ENCODE results near the gene MAPK8IP3.

Gene MAPK8IP3

DNA sequence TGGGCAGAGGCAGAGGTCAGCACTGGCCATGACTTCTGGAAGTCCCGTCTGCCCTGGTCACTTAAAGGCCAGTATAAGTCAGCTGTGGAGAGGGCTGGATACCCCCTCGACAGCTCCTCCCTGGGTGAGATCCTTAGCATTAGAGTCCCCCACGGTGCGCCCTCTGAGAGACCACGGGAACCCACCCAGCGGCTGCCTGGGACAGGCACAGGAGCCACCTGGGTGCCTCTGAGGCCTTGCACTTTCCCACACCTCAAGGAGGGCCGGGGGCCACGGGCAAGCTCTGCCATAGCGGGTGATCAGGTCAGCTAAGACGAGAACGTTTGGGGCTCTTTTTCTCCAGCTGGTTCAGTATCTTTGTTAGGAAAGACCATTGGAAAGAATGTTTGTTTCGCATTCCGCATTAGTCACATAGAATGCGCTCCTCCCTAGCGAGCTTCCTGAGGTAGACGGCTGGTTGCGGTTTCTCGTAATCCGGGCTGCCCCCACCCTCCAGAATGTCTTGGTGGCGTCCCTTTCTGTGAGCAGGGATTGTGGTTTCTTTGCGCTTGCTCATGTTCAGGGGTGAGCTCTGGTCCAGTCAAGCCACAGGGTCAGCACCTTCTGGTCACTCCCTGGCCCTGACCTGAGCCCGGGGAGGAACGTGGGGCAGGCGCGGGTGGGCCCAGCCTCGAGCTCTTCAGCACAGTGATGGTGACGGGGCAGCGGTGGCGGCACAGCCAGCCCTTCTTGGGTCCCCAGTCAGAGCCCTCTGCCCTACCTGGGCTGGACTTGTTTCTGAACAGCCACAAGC is 40.1 kb downstream of the MAPK8IP3 start:
- TF ChIP-seq Cebpa-rat (IDR thresholded peaks at IDR 0.05) = no peak
- Histone ChIP-seq H3K36me3 (peaks cover 99% of the 10 kb centered on the region), H3K9me3 (no peaks in the 10 kb centered on the region), H3K4me2 (peak overlapping the region; percentile 32; the same call in 1 of the 2 replicates), H4K20me1 (peaks cover 78% of the 10 kb centered on the region), H3K9ac (0 out of 2 replicates have a peak overlapping the region, but pooled peaks have one; percentile 32), H3K4me1 (peaks cover 12% of the 10 kb centered on the region), H3K27ac (peak overlapping the region; percentile 23; the same call in 1 of the 2 replicates), H3K27me3 (no peaks in the 10 kb centered on the region), H3K4me3 (no peak overlapping the region)

DNA sequence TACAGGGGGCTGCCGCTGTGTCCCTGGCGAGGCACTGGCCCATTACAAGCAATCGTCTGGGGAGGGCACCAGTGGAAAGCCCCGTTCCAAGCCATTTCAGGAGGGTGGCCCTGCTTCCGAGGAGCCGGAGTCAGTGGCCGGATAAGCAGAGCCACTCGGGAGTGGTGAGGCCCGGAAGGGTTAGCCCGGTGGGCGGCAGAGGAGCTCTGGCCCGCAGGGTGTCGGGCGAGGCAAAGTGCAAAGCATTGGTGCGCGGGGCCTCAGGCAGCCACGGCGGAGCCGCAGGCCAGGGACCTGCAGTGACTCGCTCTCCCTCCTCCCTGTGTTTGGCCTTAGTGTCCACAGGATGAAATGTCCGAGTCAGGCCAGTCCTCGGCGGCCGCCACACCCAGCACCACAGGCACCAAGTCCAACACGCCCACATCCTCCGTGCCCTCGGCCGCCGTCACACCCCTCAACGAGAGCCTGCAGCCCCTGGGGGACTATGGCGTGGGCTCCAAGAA is 40.7 kb downstream of the MAPK8IP3 start:
- Histone ChIP-seq H3K9me3 (no peaks in the 10 kb centered on the region), H3K4me3 (no peak overlapping the region), H3K9ac (no peak overlapping the region), H3K36me3 (peaks cover 99% of the 10 kb centered on the region), H3K4me1 (peaks cover 12% of the 10 kb centered on the region), H3K4me2 (no peak overlapping the region), H4K20me1 (peaks cover 78% of the 10 kb centered on the region), H3K27me3 (no peaks in the 10 kb centered on the region), H3K27ac (no peak overlapping the region)
- no peak for TF ChIP-seq Cebpa-rat (IDR thresholded peaks at IDR 0.05)

GRCh38 chr16:1747934-1748333 is 41.9 kb downstream of the MAPK8IP3 start:
- Histone ChIP-seq H4K20me1 (peaks cover 71% of the 10 kb centered on the region), H3K4me2 (no peak overlapping the region), H3K27ac (no peak overlapping the region), H3K4me3 (no peak overlapping the region), H3K4me1 (peaks cover 12% of the 10 kb centered on the region), H3K9ac (no peak overlapping the region), H3K27me3 (no peaks in the 10 kb centered on the region), H3K9me3 (no peaks in the 10 kb centered on the region), H3K36me3 (peaks cover 99% of the 10 kb centered on the region)
- TF ChIP-seq Cebpa-rat (IDR thresholded peaks at IDR 0.05) = no peak

DNA sequence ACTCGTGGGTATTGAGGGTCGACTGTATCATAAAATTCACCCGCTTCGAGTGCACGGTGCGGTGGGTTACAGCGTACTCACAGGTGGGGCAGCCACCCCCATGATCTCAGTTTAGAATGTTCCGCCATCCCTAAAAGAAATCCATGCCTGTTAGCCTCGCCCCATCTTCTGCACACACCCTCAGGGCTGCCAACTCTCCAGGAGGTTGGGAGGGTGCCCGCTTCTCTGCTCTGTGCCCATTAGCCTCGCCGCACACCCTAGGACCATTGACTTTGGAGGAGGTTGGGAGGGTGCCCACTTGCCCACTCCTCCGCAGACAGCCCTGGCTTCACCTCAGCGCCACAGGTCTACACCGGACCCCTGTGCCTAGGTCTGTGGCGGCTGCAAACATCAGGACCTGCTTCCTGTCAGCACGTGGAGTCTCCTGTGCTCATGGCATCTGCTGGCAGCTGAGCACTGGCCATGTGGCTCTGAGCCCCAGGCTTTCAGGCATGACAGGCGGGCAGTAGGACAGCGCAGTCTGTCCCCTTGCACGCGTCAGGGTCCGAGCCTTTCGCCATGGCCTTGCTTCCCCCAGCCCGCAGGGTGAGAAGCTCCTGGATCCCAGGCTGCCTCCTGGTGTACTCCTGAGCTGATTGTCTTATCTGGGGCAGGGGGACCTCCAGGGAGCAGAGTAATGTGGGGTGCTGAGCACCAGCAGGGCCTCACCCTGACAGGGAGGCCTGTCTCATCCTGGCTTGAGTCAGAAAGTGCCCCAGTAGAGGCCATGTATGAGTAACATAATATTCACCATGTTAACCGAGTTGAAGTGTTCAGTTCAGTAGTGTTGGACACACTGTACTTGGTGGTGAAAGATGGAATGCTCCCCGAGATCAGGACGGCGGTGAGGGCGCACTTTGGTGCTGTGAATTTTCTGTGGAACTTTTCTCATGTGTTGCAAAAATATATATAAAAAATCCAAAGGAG is 43.4 kb downstream of the MAPK8IP3 start:
- peaks cover 97% of the 10 kb centered on the region for H3K36me3 ChIP-seq
- no peaks in the 10 kb centered on the region for H3K27me3 ChIP-seq
- H3K9me3 ChIP-seq = no peaks in the 10 kb centered on the region
- H3K9ac ChIP-seq = no peak overlapping the region
- H3K4me2 ChIP-seq = no peak overlapping the region
- no peak overlapping the region for H3K4me3 ChIP-seq
- peaks cover 56% of the 10 kb centered on the region for H4K20me1 ChIP-seq
- peaks cover 12% of the 10 kb centered on the region for H3K4me1 ChIP-seq
- no peak for TF ChIP-seq Cebpa-rat (IDR thresholded peaks at IDR 0.05)
- no peak overlapping the region for H3K27ac ChIP-seq

DNA sequence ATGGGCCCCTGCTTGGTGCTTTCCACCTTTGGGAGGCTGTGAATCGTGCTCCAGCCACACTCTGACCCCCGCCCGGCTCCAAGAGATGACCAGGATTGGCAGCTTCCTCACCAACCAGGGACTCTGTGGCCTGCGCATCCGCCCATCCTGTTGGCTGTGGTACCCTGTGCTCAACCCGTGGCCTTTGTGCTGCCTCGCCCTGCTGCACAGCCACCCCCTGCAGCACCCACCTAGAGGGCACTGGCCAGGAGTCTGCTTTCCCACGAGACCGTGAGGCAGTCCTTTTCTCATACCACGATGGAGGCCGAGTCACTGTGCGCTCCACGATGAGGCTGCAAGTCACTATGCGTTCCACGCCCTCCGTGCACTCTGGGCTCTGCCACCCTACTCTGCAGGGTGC is 46.0 kb downstream of the MAPK8IP3 start:
- Histone ChIP-seq H3K4me3 (no peak overlapping the region), H4K20me1 (peaks cover 41% of the 10 kb centered on the region), H3K27me3 (no peaks in the 10 kb centered on the region), H3K9ac (no peak overlapping the region), H3K4me1 (peaks cover 3% of the 10 kb centered on the region), H3K36me3 (peaks cover 96% of the 10 kb centered on the region), H3K4me2 (no peak overlapping the region), H3K27ac (no peak overlapping the region), H3K9me3 (no peaks in the 10 kb centered on the region)
- no peak for TF ChIP-seq Cebpa-rat (IDR thresholded peaks at IDR 0.05)

DNA sequence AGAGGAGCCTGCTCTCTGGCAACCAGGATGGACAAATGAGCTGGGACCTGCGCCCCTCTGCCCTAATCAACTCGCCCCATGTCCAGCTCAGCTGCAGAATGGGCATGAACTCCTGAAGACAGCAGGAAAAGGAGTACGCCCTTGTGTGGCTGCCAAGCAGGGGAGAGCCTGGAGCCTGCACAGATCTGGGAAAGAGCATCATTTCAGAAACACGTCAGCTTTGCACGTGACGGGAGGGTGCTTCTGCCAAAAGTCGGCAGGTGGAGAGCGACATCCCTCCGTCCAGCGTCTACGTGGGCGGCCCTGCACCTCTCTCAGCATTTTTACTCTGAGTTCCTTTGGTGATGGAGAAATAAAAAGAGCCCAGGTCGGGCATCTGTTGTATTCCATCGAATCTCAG is 46.9 kb downstream of the MAPK8IP3 start:
- no peak for TF ChIP-seq Cebpa-rat (IDR thresholded peaks at IDR 0.05)
- Histone ChIP-seq H3K36me3 (peaks cover 96% of the 10 kb centered on the region), H3K27me3 (no peaks in the 10 kb centered on the region), H3K9ac (no peak overlapping the region), H4K20me1 (peaks cover 47% of the 10 kb centered on the region), H3K27ac (no peak overlapping the region), H3K9me3 (no peaks in the 10 kb centered on the region), H3K4me2 (no peak overlapping the region), H3K4me1 (peaks cover 10% of the 10 kb centered on the region), H3K4me3 (no peak overlapping the region)

DNA sequence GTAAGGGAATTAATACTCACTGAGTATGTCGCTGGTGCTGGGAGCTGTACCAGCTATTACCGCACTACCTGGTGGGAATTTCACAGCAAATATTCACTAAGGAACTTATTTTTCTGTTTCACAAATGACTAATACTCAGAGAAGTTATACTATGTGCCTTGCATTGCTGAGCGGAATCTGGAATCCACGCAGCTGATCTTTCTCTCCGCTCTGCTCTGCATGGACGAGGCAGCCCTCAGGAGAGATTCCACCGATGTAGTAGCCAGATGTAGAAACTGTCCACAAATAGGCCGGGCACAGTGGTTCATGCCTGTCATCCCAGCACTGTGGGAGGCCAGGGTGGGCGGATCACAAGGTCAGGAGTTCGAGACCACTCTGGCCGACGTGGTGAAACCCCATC is 48.2 kb downstream of the MAPK8IP3 start:
- H3K4me3 ChIP-seq = no peak overlapping the region
- no peaks in the 10 kb centered on the region for H3K9me3 ChIP-seq
- H3K36me3 ChIP-seq = peaks cover 96% of the 10 kb centered on the region
- no peak overlapping the region for H3K27ac ChIP-seq
- no peak for TF ChIP-seq Cebpa-rat (IDR thresholded peaks at IDR 0.05)
- H3K9ac ChIP-seq = no peak overlapping the region
- peaks cover 48% of the 10 kb centered on the region for H4K20me1 ChIP-seq
- H3K4me1 ChIP-seq = peaks cover 10% of the 10 kb centered on the region
- H3K4me2 ChIP-seq = no peak overlapping the region
- H3K27me3 ChIP-seq = no peaks in the 10 kb centered on the region

GRCh38 chr16:1757714-1758461 is 51.9 kb downstream of the MAPK8IP3 start:
- H3K4me1 ChIP-seq = peaks cover 46% of the 10 kb centered on the region
- 0 out of 2 replicates have a peak overlapping the region, but pooled peaks have one; percentile 9 for H3K4me2 ChIP-seq
- H3K36me3 ChIP-seq = peaks cover 79% of the 10 kb centered on the region
- H3K4me3 ChIP-seq = no peak overlapping the region
- no peak for TF ChIP-seq Cebpa-rat (IDR thresholded peaks at IDR 0.05)
- 0 out of 2 replicates have a peak overlapping the region, but pooled peaks have one; percentile 24 for H3K9ac ChIP-seq
- H3K27me3 ChIP-seq = no peaks in the 10 kb centered on the region
- no peaks in the 10 kb centered on the region for H3K9me3 ChIP-seq
- peaks cover 57% of the 10 kb centered on the region for H4K20me1 ChIP-seq
- H3K27ac ChIP-seq = peak overlapping the region; percentile 41; the same call in 1 of the 2 replicates

DNA sequence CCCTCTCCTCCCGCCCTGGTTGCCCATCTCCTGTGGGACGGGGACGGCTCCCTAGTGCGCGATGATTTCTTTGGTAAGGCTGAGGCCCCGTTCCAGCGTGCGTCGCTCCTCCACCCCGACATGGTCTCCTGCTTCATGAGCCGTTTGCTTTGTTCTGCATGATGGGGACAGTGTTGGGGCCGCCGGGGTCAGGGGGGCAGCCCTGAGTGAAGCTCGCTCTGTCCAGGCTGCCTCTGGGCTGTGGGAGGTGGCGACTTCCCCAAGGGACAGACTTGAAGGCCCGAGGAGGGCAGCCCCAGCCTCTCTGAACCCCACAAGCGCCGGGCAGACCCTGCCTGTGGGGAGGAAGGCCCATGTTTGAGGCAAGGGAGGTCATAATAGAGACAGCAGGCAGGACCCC is 52.9 kb downstream of the MAPK8IP3 start:
- Histone ChIP-seq H3K9ac (0 out of 2 replicates have a peak overlapping the region, but pooled peaks have one; percentile 10), H3K36me3 (peaks cover 75% of the 10 kb centered on the region), H3K27ac (no peak overlapping the region; the same call in 1 of the 2 replicates), H4K20me1 (peaks cover 63% of the 10 kb centered on the region), H3K27me3 (no peaks in the 10 kb centered on the region), H3K9me3 (no peaks in the 10 kb centered on the region), H3K4me1 (peaks cover 56% of the 10 kb centered on the region), H3K4me2 (no peak overlapping the region), H3K4me3 (no peak overlapping the region)
- no peak for TF ChIP-seq Cebpa-rat (IDR thresholded peaks at IDR 0.05)
